GM12891 (cell line): ENCODE results near the gene B3GLCT.

Source experiments
- POLR2A ChIP-seq: IDR thresholded peaks from 2 replicates; pipeline ENCODE4 v1.6.1; 2011; ENCODE audit warnings: low read depth, low read length, control low read depth
- SPI1 ChIP-seq: IDR thresholded peaks from 2 replicates; pipeline ENCODE4 v1.6.1; 2011; ENCODE audit warnings: low read depth, low read length, control low read depth

GRCh38 chr13:31209172-31209840, 9.5 kb downstream of the B3GLCT start:
- TF ChIP-seq SPI1: no peak
- no peak for TF ChIP-seq POLR2A
